Stimulated activated CD4-positive, alpha-beta T cell treated with anti-CD3 and anti-CD28 coated beads, Interleukin-4, amount 100 ng/mL, for 48 hours (primary cell): ENCODE results near the gene WDR27.

ENCODE experiments used
- DNase-seq, 2 donors: peaks; one replicate each; pipeline ENCODE4 v3.0.0-alpha.2; 2020; ENCODE audit warnings: low read depth in 2 of 2

Gene WDR27

GRCh38 chr6:169566319-169566718 lies 135.5 kb downstream of the WDR27 start:
- no peak for DNase-seq

GRCh38 chr6:169564453-169565240 lies 137.2 kb downstream of the WDR27 start:
- DNase-seq: no peak

- no peak for DNase-seq
Observed at GRCh38 chr6:169561665-169562064, 140.2 kb downstream of the WDR27 start.

- DNase-seq: no peak
Observed at GRCh38 chr6:169559592-169559991, 142.2 kb downstream of the WDR27 start.

DNA sequence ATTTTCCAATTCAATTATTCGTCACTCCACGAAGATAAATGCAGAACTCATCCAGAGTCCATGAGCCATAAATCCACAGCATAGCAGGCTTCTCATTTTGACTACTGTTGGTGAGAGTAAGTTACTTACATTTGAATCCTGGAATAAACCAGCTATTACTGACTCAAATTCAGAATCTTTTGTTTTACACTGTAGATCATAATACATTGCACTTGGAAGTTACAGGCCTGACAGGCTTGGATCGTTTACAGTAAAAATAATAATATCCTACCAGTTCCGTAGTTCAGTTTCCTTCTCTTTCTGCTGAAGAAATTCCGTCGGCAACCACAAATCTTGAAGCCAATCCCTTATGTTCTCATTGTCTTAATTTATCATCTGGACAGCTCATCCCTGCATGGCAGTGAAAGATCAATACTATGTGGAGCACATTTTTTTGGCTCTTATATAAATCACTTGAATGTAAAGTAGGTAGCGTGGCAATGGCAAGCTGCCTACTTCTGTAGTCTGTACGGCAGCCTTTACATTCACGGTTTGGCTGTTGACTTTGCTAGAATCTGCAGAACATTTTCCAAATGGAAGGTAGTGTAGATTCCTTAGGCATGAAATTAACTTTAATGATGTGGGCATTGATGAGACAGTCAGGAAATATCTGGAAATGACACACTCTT lies 142.9 kb downstream of the WDR27 start:
- no peak for DNase-seq

GRCh38 chr6:169558378-169558773 lies 143.5 kb downstream of the WDR27 start:
- no peak for DNase-seq

DNA sequence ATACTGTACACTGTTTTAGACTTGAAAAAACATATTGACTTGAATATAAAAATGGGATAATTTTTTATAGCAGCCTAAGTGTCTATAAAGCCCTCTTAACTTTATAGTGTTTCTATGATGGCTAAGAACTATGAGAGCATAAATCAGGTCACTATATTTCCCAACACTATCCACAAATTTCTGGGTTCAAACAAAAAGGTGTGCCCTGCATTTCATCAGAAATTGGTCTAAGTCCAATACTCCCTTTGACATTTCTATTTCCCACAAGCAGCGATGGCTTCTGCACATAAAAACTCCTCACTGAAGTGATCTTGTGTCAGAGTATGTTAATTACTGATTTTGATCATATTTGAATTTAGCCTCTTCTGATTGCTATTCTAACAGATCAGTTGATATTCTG lies 143.9 kb downstream of the WDR27 start:
- DNase-seq: no peak

DNA sequence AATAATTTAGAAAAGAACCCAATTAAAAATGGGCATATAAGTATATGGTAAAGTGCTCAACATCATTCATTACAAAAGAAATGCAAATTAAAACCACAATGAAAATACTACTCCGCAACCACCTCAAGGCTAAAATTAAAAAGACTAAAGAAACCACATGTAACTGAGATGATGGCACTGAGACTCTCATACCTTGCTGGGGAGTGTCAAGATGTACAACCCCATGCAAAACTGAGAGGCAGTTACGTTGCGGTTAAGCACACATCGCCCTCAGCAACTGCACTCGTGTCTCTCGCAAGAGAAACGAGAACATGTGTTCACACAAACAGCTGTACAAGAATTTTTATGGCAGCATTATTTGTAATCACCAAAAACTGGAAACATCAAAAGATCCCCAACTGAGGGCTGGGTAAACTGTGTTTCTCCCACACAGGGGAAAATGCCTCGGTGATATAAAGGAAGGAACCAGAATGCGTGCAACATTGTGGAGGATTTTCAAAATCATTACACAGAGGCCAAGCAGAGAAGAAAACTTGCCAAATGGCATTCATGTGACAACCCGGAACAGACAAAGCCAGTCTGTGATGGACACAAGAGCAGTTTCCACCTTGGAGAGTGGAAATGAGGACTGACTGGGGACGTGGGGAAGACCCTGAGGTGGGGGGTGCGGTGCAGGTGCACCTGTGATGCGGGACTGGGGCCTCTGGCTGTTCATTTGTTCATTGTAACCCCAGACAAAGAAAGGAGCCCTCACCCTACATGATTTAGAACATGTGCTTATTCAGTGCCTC lies 144.9 kb downstream of the WDR27 start:
- peak; percentile 12 to 31 for DNase-seq

DNA sequence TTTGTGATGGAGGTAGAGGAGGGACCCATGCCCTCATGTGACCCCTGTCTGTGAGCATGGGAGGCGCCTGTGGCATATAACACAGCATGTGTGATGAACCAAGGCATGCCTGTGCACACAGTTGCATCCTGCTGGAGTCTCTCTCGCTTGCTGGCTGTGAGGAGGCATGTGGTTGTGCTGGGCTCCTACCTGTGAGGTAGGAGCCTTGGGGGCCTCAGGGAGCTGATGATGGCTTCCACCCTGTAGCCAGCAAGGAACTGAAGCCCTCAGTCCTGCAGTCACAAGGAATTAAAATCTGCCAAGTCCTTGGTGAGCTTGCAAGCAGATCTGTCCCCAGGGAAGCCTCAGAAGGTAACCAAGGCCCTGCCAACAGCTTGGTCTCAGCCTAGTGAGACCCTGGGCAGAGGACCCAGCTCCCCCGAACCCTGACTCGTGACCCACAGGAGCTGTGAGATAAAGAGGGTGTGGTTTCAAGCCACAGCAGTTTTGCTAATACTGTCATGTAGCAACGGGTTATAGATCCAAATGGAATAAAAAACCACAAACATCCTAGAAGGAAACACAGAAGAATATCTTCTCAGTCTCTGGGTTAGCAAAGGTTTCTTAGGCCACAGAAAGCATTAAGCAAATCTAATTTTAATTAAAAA lies 145.7 kb downstream of the WDR27 start:
- DNase-seq: no peak

GRCh38 chr6:169545982-169546381 lies 155.8 kb downstream of the WDR27 start:
- no peak for DNase-seq

DNA sequence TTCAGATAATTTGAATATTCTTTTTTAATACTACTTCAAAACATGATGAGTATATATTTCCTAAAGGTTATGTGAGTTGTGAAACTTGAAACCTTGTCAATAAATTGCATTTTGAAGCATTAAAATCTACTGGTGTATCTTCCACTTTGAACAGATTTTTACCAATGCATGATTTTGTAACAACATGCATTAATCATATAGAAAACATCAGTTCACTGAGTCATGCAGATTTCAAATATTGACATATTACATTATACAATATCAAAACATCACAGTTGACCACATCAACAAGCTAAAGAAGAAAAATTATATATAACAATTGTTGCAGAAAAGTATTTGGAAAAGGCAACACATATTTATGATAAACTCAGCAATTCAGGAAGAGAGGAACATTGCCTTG lies 158.1 kb downstream of the WDR27 start:
- no peak for DNase-seq

DNA sequence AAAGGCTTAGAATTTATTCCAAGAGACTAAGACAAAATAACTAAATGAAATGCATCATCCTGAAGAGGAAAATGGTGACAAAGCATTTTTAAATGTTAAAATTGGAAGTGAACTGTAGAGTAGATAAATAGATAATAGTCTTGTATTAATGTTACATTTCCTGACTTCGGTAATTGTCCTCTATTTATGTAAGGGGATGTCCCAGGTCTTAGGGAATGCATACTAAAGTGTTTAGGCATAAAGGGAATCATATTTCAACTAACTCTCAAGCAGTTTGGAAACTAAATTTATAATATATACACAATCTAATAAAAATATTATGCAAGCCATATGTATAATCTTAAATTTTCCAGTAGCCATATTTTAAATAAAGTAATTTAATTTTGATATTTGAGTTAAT lies 159.3 kb downstream of the WDR27 start:
- DNase-seq: no peak

DNA sequence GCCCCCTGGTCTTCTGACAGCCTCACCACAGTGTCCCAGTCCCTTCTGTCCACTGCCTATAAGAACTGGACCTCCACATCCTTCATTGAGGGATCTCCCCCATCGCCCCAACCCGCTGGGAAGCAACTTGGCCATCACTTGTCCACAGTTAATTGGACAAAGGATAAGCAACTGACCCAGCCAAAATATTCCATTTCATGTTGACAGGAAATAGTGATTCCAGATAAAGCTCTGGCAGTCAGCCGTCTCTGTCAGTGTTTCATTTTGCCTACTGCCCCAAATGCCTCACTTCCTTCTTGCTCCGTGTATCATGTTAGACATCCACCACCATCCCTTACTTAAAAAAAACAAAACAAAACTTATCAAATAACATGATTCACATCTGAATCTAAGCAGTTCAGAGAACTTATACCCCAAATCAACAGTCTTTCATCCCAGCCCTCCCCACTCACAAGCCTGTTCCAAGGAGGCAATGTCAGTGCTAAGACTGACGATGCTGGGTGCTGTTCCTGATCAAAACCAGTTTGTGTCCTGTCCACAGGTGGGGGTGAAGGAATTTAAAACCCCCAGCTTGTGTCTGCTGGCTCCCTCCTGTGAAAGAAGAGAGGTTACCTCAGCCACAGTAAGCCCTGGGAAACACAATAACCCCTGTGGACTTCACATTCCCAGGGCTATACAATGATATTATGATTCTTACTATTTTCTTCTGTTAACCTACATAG lies 162.5 kb downstream of the WDR27 start:
- no peak for DNase-seq

- DNase-seq: no peak
Observed at GRCh38 chr6:169536446-169537170, 165.2 kb downstream of the WDR27 start.

GRCh38 chr6:169534039-169534421 lies 167.8 kb downstream of the WDR27 start:
- DNase-seq: no peak

GRCh38 chr6:169533301-169534038 lies 168.4 kb downstream of the WDR27 start:
- no peak for DNase-seq

- DNase-seq: no peak
Observed at GRCh38 chr6:169530752-169531123, 171.1 kb downstream of the WDR27 start.

GRCh38 chr6:169529931-169530751 lies 171.7 kb downstream of the WDR27 start:
- peak in 1 of 2 donors; percentile 3 for DNase-seq

- no peak for DNase-seq
Observed at GRCh38 chr6:169528755-169529154, 173.1 kb downstream of the WDR27 start.
